Activated CD4-positive, CD25-positive, alpha-beta regulatory T cell treated with anti-CD3 and anti-CD28 coated beads, Interleukin-2, amount 50 U/mL, for 72 hours (primary cell): Measurements from ENCODE around the gene ZNF438.

Experiments used
- DNase-seq: peaks from one replicate; pipeline ENCODE4 v3.0.0; 2021

The ZNF438 gene

GRCh38 chr10:31011017-31011664, 20.5 kb downstream of the ZNF438 start:
- DNase-seq = no peak

- no peak for DNase-seq
Measured at GRCh38 chr10:31010062-31010461, 21.6 kb downstream of the ZNF438 start.

- no peak for DNase-seq
Measured at GRCh38 chr10:31005895-31006294, 25.8 kb downstream of the ZNF438 start.

GRCh38 chr10:31004611-31005193, 27.0 kb downstream of the ZNF438 start:
- DNase-seq = no peak

GRCh38 chr10:31001740-31002139, 29.9 kb downstream of the ZNF438 start:
- DNase-seq = no peak

- no peak for DNase-seq
Measured at GRCh38 chr10:31000867-31001266, 30.8 kb downstream of the ZNF438 start.

- no peak for DNase-seq
Measured at GRCh38 chr10:31000071-31000782, 31.4 kb downstream of the ZNF438 start.

GRCh38 chr10:30999070-30999712, 32.5 kb downstream of the ZNF438 start:
- no peak for DNase-seq

- no peak for DNase-seq
Measured at GRCh38 chr10:30997536-30998235, 34.0 kb downstream of the ZNF438 start.

GRCh38 chr10:30996481-30997005, 35.1 kb downstream of the ZNF438 start:
- DNase-seq = no peak

- no peak for DNase-seq
Measured at GRCh38 chr10:30995081-30995770, 36.4 kb downstream of the ZNF438 start.

GRCh38 chr10:30993155-30993554, 38.5 kb downstream of the ZNF438 start:
- DNase-seq = no peak

- DNase-seq = no peak
Measured at GRCh38 chr10:30992681-30993080, 39.0 kb downstream of the ZNF438 start.

GRCh38 chr10:30991647-30992011, 40.0 kb downstream of the ZNF438 start:
- no peak for DNase-seq

- no peak for DNase-seq
Measured at GRCh38 chr10:30990971-30991646, 40.6 kb downstream of the ZNF438 start.

GRCh38 chr10:30990351-30990750, 41.3 kb downstream of the ZNF438 start:
- DNase-seq = no peak

GRCh38 chr10:30988831-30989435, 42.7 kb downstream of the ZNF438 start:
- no peak for DNase-seq

GRCh38 chr10:30987463-30987862, 44.2 kb downstream of the ZNF438 start:
- DNase-seq = no peak

- DNase-seq = no peak
Measured at GRCh38 chr10:30986053-30986555, 45.6 kb downstream of the ZNF438 start.

GRCh38 chr10:30985512-30985911, 46.2 kb downstream of the ZNF438 start:
- no peak for DNase-seq
